SJSA1 (cell line): ENCODE results near the gene PCDH12. TPM values are rescaled to one million over a fixed set of nuclear protein-coding genes. Genes with fewer than 3 reads are reported as not detected.
A peak's percentile ranks its signal among the peaks of the same experiment; 100 is the strongest.

Source experiments
- DNase-seq, 2 experiments: peaks; one replicate each; pipeline ENCODE4 v3.0.0-alpha.2; 2015 to 2020; ENCODE audit warnings: low spot score in 2 of 2, low read depth in 1 of 2
- H3K27ac ChIP-seq: fragments of 250-450 bp; sonication (Bioruptor Pico); 2 replicates; pipeline ENCODE4 v1.5.1; 2020; ENCODE audit warnings: mild to moderate bottlenecking, moderate library complexity
- H3K27me3 ChIP-seq: fragments of 250-450 bp; sonication (Bioruptor Pico); replicated peaks from 2 replicates; pipeline ENCODE4 v1.5.1; 2020; ENCODE audit warnings: mild to moderate bottlenecking, moderate library complexity
- H3K36me3 ChIP-seq: fragments of 250-450 bp; sonication (Bioruptor Pico); 2 replicates; pipeline ENCODE4 v1.5.1; 2020; ENCODE audit warnings: mild to moderate bottlenecking
- H3K4me1 ChIP-seq: fragments of 250-450 bp; sonication (Bioruptor Pico); replicated peaks from 2 replicates; pipeline ENCODE4 v1.6.1; 2021; ENCODE audit warnings: mild to moderate bottlenecking
- H3K4me3 ChIP-seq: fragments of 250-450 bp; sonication (Bioruptor Pico); 2 replicates; pipeline ENCODE4 v1.5.1; 2020; ENCODE audit warnings: mild to moderate bottlenecking
- H3K9me3 ChIP-seq: fragments of 250-450 bp; sonication (Bioruptor Pico); replicated peaks from 2 replicates; pipeline ENCODE4 v1.5.1; 2020; ENCODE audit warnings: mild to moderate bottlenecking
- total RNA-seq: library from RNA; depleted of rRNA; stranded (reverse); fragments of >200 nt; shearing (Covaris generic); gene quantifications from 2 replicates; pipeline ENCODE4 v1.2.3, GENCODE V29; 2014; rRNA removed

PCDH12 gene
- total RNA-seq, 1 experiment from 2014 or later = not detected

DNA sequence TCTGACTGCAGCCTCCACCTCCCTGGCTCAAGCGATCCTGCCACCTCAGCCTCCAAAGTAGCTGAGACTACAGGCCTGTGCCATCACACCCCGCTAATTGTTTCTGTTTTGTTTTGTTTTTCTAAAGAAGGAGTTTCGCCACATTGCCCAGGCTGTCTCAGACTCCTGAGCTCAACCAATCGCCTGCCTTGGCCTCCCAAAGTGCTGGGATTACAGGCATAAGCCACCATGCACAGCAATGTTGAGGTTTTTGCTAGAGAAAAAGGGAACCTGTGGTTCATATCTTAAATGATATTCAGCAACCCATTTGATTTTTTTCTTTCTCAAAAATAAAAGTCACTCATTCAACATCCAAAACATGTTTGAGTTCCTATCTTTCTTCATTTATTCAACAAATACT is 54.7 kb downstream of the PCDH12 start:
- DNase-seq = peak in 1 of 2 experiments; percentile 22
- no peak overlapping the region for H3K4me3 ChIP-seq
- peaks cover 5% of the 10 kb centered on the region; the same call in 1 of the 2 replicates for H3K9me3 ChIP-seq
- no peak overlapping the region for H3K27ac ChIP-seq
- no peaks in the 10 kb centered on the region for H3K4me1 ChIP-seq
- H3K27me3 ChIP-seq = peaks cover 68% of the 10 kb centered on the region
- H3K36me3 ChIP-seq = no peaks in the 10 kb centered on the region

DNA sequence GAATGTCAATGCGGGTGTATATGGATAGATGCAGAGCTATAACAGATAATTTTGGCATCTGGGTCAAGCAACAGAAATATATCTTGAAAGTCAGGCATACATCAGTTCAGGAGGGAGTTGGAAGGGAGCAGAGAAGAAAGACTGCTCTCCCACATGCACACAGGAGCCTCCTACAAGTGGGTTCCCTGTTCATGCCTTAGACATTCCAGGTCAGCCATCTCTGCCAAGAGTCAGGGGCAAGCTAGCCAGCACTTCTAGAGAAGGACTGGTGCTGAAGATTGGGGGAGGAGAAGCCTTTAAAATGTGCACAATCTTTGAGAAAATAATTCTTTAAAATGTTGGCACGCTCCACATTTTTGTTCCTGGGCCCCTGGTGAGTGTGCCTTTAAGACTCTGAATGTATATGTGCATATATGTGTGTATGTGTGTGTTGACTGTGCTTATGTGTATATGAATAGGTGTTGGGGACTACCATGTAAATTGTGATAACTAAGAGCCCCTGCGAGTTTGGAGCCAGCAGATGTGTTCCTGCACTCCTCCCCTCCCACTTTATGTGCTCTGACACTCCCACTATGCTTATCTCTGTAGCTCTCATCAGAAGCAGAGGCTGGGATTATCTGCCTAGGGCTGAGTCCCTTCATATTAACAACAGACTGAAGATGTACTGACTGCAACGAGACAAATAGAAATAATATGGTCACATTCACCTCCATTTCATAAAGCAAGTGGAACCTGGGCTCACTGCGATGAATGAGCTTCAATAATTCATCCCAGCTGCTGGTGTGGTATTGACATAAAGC is 55.8 kb downstream of the PCDH12 start:
- Histone ChIP-seq H3K27ac (no peak overlapping the region), H3K4me3 (no peak overlapping the region), H3K9me3 (peaks cover 5% of the 10 kb centered on the region; the same call in 1 of the 2 replicates), H3K36me3 (no peaks in the 10 kb centered on the region), H3K27me3 (peaks cover 72% of the 10 kb centered on the region), H3K4me1 (no peaks in the 10 kb centered on the region)
- peak in 1 of 2 experiments; percentile 32 for DNase-seq

- no peak overlapping the region for H3K4me3 ChIP-seq
- no peaks in the 10 kb centered on the region for H3K4me1 ChIP-seq
- no peaks in the 10 kb centered on the region for H3K9me3 ChIP-seq
- no peak overlapping the region for H3K27ac ChIP-seq
- no peaks in the 10 kb centered on the region for H3K36me3 ChIP-seq
- peaks cover 67% of the 10 kb centered on the region for H3K27me3 ChIP-seq
- DNase-seq = no peak
Observed at GRCh38 chr5:141898448-141899049, 59.5 kb downstream of the PCDH12 start.

DNA sequence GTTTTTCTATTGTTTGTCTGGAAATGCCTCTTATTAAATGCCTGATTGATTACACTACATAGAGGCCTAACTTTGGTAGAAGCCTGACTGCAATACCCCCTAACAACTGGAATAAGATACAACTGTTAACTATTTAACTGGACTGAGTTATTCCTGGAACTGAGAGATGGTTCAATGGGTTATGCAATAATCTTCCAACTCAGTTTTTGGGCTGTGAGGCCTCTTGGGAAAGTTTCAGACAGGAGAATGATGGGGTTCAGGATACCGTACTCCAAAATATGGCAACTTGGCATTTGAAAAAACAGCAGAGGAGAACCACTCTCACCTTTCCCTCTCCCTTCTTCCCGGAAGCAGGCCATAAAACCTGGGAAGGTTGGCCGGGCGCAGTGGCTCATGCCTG is 60.6 kb downstream of the PCDH12 start:
- Histone ChIP-seq H3K27me3 (peaks cover 65% of the 10 kb centered on the region), H3K9me3 (no peaks in the 10 kb centered on the region), H3K36me3 (no peaks in the 10 kb centered on the region), H3K27ac (no peak overlapping the region), H3K4me3 (no peak overlapping the region), H3K4me1 (no peaks in the 10 kb centered on the region)
- DNase-seq = no peak

Other genes with a start within 250 kb of the PCDH12 start
- gene PCDH1, start 79.8 kb downstream of the PCDH12 start, total RNA-seq = 0.53 TPM in 1 of 2 replicates, not detected in the other
- gene DELE1, start 34.3 kb downstream of the PCDH12 start, total RNA-seq = 72.3 and 104 TPM in 2 replicates
- gene RNF14, start 10.9 kb upstream of the PCDH12 start, total RNA-seq = 134 and 152 TPM in 2 replicates
- gene GNPDA1, start 54.8 kb upstream of the PCDH12 start, total RNA-seq = 27.0 and 55.7 TPM in 2 replicates
- gene NDFIP1, start 150.6 kb upstream of the PCDH12 start, total RNA-seq = 76.1 and 77.2 TPM in 2 replicates